HUES48 (cell line): ENCODE results near the gene GLYR1.

Experiments used
- H3K27ac ChIP-seq: one replicate; pipeline ENCODE4 v1.7.0; 2013; ENCODE audit warnings: low read depth, low read length, inconsistent platforms
- H3K27me3 ChIP-seq: 2 replicates; pipeline ENCODE4 v1.6.1; 2013; ENCODE audit warnings: mild to moderate bottlenecking, low read length; ENCODE audit not compliant: control insufficient read depth, insufficient read depth
- H3K36me3 ChIP-seq: 2 replicates; pipeline ENCODE4 v1.6.1; 2013; ENCODE audit warnings: low read length; ENCODE audit not compliant: control insufficient read depth, insufficient read depth
- H3K4me1 ChIP-seq: 2 replicates; pipeline ENCODE4 v1.6.1; 2013; ENCODE audit warnings: mild to moderate bottlenecking, low read length; ENCODE audit not compliant: control insufficient read depth, insufficient read depth
- H3K4me3 ChIP-seq: 2 replicates; pipeline ENCODE4 v1.5.1; 2013; ENCODE audit warnings: mild to moderate bottlenecking, low read depth, low read length
- H3K9ac ChIP-seq: 2 replicates; pipeline ENCODE4 v1.6.1; 2013; ENCODE audit warnings: mild to moderate bottlenecking, low read depth, low read length, moderate library complexity
- H3K9me3 ChIP-seq: 2 replicates; pipeline ENCODE4 v1.6.1; 2013; ENCODE audit warnings: low read length; ENCODE audit not compliant: control insufficient read depth, insufficient read depth

Gene GLYR1

DNA sequence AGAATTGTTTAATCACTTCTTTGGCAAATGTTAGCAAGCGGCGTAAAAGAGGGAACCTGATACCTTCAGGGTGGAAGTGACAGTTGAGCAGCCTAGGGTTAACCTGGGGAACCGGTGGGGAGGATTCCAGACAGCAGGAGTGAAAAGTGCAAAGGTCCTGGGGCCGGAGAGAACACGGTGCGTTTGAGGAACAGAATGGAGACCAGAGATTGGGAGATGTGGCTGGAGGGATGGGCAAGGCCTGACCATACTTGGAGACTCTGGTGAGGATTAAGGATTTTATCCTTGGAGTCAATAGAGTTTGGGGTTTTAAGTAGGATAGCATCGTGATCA, 77.8 kb downstream of the GLYR1 start:
- H3K9ac ChIP-seq: no peak overlapping the region

DNA sequence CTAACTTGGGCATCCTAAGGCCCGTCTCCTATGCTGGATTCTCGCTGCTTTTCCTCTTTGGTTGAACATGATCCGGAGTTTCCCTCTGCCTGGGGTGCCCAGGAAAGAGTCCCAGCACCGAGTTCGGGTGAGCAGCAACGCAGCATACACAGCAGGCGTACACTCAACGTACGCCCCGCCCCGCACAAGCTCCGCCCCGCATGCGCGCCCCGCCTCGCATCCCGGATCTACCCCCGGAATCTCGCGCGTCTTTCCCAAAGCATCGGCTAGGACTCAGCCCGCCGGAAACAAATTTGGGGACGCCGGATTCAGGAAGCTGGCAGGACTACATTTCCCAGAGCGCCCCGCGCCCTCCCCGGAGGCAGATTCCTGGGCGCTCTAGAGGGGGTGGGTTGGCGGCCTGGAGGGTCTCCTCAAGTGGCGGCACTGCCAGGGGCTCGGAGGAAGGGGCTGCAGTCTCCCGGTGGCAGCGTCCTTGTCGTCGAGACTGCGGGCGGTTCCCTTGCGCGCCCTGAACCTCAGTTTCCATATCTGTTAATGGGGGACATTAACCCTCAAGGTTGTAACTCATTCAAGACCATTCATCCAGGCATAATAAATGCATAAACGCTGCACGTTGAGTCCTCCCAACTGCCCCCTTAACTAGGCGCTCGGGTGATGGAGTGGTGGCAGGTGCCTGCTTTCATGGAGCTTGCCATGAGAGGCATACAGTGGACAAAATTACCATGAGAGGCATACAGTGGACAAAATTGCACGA, 78.4 kb downstream of the GLYR1 start:
- Histone ChIP-seq H3K36me3 (peaks cover 17% of the 10 kb centered on the region), H3K27me3 (no peaks in the 10 kb centered on the region), H3K9me3 (no peaks in the 10 kb centered on the region), H3K4me3 (peak overlapping the region; percentile 68), H3K4me1 (peaks cover 3% of the 10 kb centered on the region), H3K27ac (peak overlapping the region; percentile 67), H3K9ac (no peak overlapping the region)

More for the DNA sequence above, 77.8 kb downstream of the GLYR1 start:
- Histone ChIP-seq H3K27ac (peak overlapping the region; percentile 46), H3K36me3 (peaks cover 12% of the 10 kb centered on the region), H3K4me1 (peaks cover 3% of the 10 kb centered on the region), H3K9me3 (no peaks in the 10 kb centered on the region), H3K4me3 (peak overlapping the region; percentile 63), H3K27me3 (no peaks in the 10 kb centered on the region)

DNA sequence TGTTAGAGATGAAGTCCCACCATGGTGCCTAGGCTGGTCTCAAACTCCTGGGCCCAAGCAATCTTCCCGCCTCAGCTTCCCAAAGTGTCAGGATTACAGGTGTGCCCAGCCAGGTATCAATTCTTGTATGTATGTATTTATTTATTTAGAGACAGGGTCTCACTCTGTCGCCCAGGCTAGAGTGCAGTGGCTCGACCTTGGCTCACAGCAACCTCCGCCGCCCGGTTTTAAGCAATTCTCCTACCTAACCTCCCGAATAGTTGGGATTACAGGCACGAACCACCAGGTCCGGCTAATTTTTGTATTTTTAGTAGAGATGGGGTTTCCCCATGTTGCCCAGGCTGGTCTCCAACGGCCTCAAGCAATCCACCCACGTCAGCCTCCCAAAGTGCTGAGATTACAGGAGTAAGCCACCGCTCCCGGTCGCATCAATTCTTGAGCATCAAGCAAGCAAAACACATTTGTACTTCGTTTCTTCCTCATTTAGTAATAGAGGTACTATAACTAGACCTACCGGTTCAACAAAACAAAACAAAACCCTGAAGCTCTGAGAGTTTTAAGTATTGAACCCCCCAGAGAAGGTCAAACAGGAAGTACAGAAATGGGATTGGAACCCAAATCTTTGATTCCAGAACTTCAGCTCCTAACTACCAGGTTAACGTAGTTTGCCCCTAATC, 79.1 kb downstream of the GLYR1 start:
- Histone ChIP-seq H3K27me3 (no peaks in the 10 kb centered on the region), H3K9me3 (no peaks in the 10 kb centered on the region), H3K27ac (peak overlapping the region; percentile 67), H3K36me3 (peaks cover 23% of the 10 kb centered on the region), H3K4me1 (peaks cover 3% of the 10 kb centered on the region), H3K4me3 (peak overlapping the region; percentile 68), H3K9ac (no peak overlapping the region)

DNA sequence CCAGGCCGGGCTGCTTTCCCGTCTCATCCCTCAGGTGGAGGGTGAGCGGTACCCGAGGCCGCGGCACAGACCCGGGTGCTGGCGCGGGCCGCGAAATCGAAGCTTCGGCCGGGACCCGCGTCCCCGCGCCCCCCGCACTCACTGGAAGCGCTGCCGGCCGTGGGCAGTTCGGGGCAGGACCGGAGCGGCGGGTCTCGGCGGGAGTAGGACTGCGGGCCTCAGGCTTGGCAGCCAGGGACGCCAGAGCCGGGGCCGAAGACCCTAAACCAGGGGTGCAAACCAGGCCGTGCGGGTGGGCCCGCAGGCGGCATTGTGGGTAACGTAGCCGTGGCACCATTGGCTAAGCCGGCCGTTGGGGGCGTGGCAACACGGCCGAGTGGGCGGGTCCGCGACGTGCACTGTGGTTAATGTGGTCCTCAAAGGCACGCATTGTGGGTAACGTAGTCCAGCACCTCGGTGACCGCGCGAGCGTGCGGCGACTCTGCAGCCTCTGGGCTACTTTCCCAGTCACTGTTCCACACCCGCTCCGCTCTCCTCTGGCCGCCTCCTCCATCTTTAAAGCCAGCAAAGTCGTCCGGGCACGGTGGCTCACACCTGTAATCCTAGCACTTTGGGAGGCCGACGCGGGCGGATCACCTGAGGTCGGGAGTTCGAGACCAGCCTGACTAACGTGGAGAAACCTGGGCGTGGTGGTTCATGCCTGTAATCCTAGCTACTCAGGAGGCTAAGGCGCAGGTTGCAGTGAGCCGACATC, 80.0 kb downstream of the GLYR1 start, which contains the start of gene ZNF500:
Gene ZNF500 (minus strand): TSS at position 288 of the 754 bp plus-strand sequence. CDS start 1,184 bp downstream, outside the sequence.
- Histone ChIP-seq H3K9me3 (no peaks in the 10 kb centered on the region), H3K4me1 (peaks cover 3% of the 10 kb centered on the region), H3K27me3 (no peaks in the 10 kb centered on the region), H3K9ac (peak within 1 kb of the TSS; percentile 70), H3K4me3 (peak within 1 kb of the TSS; percentile 87), H3K27ac (peak within 1 kb of the TSS; percentile 68), H3K36me3 (peaks cover 33% of the 10 kb centered on the region)

DNA sequence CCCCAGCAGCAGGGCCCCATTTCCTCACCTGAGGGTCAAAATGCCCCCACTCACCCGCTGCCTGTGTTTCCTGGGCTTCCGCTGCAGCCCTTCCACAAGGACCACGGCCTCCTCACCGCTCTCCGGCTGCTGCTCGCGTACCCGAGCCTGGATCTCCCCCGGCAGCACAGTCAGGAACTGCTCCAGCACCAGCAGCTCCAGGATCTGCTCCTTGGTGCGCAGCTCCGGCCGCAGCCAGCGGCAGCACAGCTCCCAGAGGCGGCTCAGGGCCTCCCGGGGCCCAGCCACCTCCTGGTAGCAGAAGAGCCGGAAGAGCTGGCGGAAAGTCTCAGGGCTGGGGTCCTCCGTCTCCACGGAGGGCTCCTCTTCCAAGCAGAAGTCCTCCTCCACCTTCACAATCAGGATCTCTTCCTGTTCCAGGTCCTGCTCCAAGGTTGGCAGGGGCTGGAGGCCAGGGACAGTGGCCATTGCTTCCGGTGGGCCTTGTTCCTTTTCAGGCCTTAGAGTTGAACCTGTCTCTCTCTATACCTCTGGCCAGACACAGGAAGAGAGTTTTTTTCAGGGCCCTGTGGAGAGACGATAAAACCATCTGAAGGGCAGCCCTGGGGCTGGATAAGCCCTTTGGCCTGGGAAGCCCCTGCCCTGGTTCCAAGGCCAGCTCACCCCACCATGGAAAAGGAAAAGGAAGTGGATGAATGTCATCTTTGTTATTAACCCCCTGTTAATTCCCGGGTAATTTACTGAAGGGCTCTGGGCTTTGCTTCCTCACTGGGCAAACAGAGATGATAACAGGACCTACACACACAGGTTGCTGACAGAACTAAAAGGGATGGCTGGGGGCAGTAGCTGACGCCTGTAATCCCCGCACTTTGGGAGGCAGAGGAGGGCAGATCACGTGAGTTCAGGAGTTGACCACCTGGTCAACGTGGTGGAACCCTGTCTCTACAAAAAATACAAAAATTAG, 81.3 kb downstream of the GLYR1 start:
- peak overlapping the region; percentile 59 for H3K27ac ChIP-seq

DNA sequence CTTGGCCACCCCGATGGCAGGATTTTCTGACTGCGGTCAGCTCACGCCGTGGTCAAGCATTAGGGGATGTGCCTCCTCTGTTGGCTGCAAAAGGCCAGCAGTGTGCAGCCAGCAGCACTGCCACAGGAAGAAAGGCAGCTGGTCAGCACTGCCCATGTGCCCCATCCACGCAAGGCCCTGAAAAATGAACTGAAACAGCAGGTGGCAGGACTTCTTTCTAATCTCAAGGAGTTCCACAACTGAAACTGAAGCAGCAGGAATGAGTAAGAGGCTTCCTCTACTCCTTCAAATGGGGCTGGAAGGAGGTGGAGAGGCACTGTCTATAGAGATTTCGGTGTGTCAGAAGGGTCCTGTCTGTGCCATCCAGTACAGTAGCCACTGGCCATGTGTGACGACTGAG, 83.3 kb downstream of the GLYR1 start:
- Histone ChIP-seq H3K4me1 (peaks cover 3% of the 10 kb centered on the region), H3K27me3 (no peaks in the 10 kb centered on the region), H3K9me3 (no peaks in the 10 kb centered on the region), H3K4me3 (no peak overlapping the region), H3K36me3 (peaks cover 59% of the 10 kb centered on the region), H3K27ac (no peak overlapping the region), H3K9ac (no peak overlapping the region)

More for the DNA sequence above, 81.3 kb downstream of the GLYR1 start:
- Histone ChIP-seq H3K36me3 (peaks cover 41% of the 10 kb centered on the region), H3K4me1 (peaks cover 3% of the 10 kb centered on the region), H3K9ac (peak overlapping the region; percentile 70; the same call in 1 of the 2 replicates), H3K27me3 (no peaks in the 10 kb centered on the region), H3K9me3 (no peaks in the 10 kb centered on the region), H3K4me3 (peak overlapping the region; percentile 87)

DNA sequence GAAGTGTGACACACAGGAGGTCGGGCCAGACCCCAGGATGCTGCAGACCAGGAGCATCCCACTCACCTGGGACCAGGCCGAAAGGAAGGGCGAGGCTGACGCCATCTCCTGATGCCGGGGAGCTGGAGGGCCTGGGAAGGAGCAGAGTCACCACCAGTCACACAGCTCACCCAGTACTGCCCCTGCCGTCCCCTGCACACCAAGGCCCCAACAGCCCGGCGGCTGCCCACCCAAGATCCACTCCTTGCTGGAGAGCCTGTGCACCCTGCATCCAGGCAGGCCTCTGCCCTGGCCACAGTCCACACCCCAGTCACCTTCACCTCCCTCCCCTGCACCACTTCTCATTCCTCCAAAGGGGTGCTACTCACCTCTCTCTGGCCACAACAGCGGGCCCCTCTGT, 84.9 kb downstream of the GLYR1 start:
- no peak overlapping the region for H3K27ac ChIP-seq
- H3K9me3 ChIP-seq: no peaks in the 10 kb centered on the region
- no peak overlapping the region for H3K9ac ChIP-seq
- H3K27me3 ChIP-seq: no peaks in the 10 kb centered on the region
- H3K36me3 ChIP-seq: peaks cover 71% of the 10 kb centered on the region
- H3K4me3 ChIP-seq: no peak overlapping the region
- no peaks in the 10 kb centered on the region; the same call in 1 of the 2 replicates for H3K4me1 ChIP-seq

DNA sequence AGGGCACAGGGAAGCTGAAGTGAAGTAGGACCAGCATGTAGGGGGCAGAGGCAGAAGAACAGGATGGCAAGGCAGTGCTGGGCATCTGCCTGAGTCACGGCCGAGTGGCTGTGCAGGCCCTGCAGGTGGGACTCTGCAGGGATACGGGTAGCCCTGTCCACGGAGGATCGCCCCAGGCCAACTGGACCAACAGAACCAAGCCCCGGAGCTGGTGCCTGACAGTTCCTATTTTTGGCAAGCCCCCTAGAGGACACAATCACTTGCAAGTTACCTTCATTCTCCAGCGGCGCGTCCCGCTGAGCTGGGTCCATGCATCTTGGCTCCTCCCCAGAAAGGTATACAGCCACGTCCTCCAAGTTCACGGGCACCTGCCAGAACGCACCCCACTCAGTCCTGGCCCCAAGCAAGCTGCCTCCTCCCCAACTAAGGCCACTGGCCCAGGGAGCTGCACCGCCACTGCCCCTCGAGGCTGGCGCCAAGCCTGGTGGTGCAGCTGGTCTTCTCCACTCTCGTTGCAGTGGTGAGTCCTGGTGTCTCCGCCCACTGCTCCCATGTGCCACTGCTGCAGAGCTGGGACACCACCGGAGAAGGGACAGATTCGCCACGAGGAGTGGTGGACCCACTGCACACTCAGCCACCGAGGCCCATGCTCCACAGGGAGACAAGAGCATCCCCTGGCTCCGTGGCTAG, 86.7 kb downstream of the GLYR1 start:
- Histone ChIP-seq H3K9me3 (no peaks in the 10 kb centered on the region; the same call in 1 of the 2 replicates), H3K27ac (no peak overlapping the region), H3K4me1 (no peaks in the 10 kb centered on the region), H3K4me3 (no peak overlapping the region), H3K27me3 (no peaks in the 10 kb centered on the region), H3K36me3 (peaks cover 79% of the 10 kb centered on the region), H3K9ac (no peak overlapping the region)

DNA sequence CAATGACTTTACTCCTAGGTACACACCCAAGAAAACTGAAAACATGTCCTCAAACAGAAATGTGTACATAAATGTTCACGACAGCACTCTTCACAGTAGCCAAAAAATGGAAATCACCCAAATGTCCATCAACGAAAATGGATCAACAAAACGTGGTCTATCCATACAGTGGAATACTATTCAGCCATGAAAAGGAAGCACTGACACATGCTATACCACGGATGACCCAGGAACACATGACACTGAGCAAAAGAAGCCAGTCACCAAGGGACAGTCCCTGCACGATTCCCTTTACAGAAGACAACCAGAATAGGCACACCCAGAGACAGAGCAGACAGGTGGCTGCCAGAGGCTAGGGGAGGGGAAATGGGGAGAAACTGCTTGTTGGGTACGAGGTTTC, 91.4 kb downstream of the GLYR1 start:
- Histone ChIP-seq H3K9me3 (no peaks in the 10 kb centered on the region; the same call in 1 of the 2 replicates), H3K27me3 (no peaks in the 10 kb centered on the region), H3K27ac (no peak overlapping the region), H3K36me3 (peaks cover 81% of the 10 kb centered on the region), H3K4me3 (no peak overlapping the region), H3K9ac (no peak overlapping the region), H3K4me1 (no peaks in the 10 kb centered on the region)

DNA sequence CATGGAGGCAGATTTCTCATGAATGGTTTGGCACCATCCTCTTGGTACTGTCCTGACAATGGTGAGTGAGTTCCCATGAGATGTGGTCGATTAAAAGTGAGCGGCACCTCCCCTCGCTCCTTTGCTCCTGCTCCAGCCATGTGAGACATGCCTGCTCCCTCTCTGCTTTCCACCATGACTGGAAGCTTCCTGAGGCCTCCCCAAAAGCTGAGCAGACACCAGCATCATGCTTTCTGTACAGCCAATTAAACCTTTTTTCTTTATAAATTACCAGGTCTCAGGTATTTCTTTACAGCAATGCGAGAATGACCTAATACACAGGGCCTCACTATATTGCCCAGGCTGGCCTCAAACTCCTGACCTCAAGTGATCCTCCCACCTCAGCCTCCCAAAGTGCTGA, 92.2 kb downstream of the GLYR1 start:
- Histone ChIP-seq H3K9me3 (no peaks in the 10 kb centered on the region; the same call in 1 of the 2 replicates), H3K4me3 (no peak overlapping the region), H3K27ac (no peak overlapping the region), H3K4me1 (no peaks in the 10 kb centered on the region), H3K9ac (no peak overlapping the region), H3K36me3 (peaks cover 77% of the 10 kb centered on the region), H3K27me3 (no peaks in the 10 kb centered on the region)
